Fibroblast of pulmonary artery (primary cell): ENCODE results near the gene PRKAA1.
"Not testable (repeated sequence)": the region's sequence is repeated elsewhere in the genome, so short reads cannot be mapped to it uniquely, and the experiment has no call there.

Experiments used
- DNase-seq: peaks from one replicate; pipeline ENCODE4 v3.0.0-alpha.2; 2010; ENCODE audit warnings: low read depth
- H3K4me3 ChIP-seq: replicated peaks from 2 replicates; pipeline ENCODE4 v1.5.1; 2011; ENCODE audit warnings: low read depth, mild to moderate bottlenecking, control low read depth, low read length, moderate library complexity
- CTCF ChIP-seq: IDR thresholded peaks from 2 replicates; pipeline ENCODE4 v1.5.1; 2011; ENCODE audit warnings: mild to moderate bottlenecking, control low read depth, low read length, inconsistent platforms; ENCODE audit errors: missing control alignments

The PRKAA1 gene

DNA sequence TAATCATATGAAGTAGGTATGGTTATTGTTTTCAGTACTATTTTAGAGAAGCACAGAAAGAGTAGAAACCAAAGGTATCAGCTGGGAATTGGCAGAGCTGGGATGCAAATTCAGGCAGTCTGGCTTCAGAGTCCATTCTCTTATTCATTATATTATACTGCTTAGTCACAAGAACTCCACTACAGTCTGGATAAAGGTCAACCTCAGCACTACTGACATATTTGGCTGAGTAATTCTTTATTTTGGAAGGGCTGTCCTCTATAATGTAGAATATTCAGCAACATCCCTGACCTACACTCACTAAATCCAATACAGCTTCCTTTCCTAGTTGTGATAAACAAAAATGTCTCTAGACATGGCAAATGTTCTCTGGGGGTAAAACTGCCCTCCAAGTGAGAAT, 80.9 kb downstream of the PRKAA1 start:
- TF ChIP-seq CTCF: no peak
- peak; percentile 59 for DNase-seq
- H3K4me3 ChIP-seq: no peak overlapping the region

DNA sequence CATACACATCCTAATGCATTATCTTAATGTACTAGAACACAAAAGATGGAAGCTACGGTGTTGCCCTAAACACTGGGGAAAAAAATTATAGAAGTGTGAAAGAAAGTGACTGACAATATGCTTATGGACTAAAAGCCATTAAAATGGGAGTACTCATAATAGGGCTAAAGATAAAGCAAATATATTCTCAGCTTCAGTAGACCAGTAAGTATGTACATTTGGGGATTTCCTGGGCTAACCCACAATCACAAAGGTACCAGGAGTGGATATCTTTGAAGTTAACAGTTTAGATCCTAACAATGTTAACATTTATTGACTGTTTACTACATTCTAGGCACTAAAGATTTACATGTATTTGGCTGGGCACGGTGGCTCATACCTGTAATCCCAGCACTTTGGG, 81.6 kb downstream of the PRKAA1 start:
- no peak for TF ChIP-seq CTCF
- H3K4me3 ChIP-seq: no peak overlapping the region

DNA sequence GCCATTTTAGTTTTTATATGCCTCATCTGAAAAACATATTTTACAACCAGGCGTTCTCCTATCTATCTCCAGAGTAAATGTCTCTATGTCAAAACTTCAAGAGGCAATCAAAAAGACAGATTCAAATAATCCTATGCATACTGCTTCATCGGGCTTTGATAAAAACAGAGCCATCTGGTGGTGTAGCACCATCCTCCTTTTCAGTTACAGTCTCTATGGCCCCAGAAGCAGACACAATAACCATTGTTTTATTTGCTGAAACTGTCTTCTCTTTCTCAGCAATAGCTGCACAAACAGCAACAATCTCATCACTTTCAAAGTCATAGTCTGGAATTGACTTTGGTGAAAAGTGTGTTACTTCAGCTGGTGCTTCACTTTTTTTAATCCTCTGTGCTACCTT, 82.2 kb downstream of the PRKAA1 start:
- no peak for DNase-seq
- peak; percentile 32 for TF ChIP-seq CTCF
- H3K4me3 ChIP-seq: no peak overlapping the region

More for the DNA sequence above, 81.6 kb downstream of the PRKAA1 start:
- DNase-seq: no peak

DNA sequence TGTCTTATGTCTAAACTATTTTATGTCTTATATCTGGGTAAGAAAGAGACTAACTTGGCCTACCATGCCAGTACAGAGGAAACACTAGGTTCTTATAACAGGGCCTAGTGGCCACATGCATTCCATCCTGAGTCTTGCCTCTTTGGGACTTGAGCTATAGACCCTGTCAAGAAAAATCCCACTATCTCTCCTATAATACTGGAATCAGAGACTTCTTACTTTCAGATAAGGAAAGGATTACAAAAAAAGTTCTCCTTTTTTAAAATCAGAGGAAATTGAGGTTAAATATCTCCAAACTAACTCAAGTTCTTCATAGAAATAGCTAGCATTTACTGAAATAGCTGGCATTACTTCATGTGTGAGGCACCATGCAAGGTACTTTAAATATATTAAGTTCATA, 84.2 kb downstream of the PRKAA1 start:
- no peak for DNase-seq
- H3K4me3 ChIP-seq: no peak overlapping the region
- no peak for TF ChIP-seq CTCF

DNA sequence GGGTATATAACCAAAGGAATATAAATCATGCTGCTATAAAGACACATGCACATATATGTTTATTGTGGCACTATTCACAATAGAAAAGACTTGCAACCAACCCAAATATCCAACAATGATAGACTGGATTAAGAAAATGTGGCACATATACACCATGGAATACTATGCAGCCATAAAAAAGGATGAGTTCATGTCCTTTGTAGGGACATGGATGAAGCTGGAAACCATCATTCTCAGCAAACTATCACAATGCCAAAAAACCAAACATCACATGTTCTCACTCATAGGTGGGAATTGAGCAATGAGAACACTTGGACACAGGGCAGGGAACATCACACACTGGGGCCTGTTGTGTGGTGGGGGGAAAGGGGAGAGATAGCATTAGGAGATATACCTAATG, 87.6 kb downstream of the PRKAA1 start:
- DNase-seq, H3K4me3 ChIP-seq: not testable (repeated sequence)
